ENCODE results near the gene IGDCC3. TPM values are rescaled to one million over a fixed set of nuclear protein-coding genes. Genes with fewer than 3 reads are reported as not detected.

IGDCC3 gene
- total and polyA plus RNA-seq, 2 of the 8 experiments (the other 6 are each of a cell fraction or from before 2014, with no cell fraction given) = 26.8 to 45.7 TPM

GRCh38 chr15:65386376-65386775 is 8.6 kb upstream of the IGDCC3 start:
- Histone ChIP-seq H3K4ac (replicated peaks; ENCODE audit: insufficient read length, low read depth, low read length) (no peak overlapping the region), H3K23me2 (ENCODE audit: low read depth, low read length) (peaks cover 3% of the 10 kb centered on the region; the same call in 1 of the 2 replicates), H2AFZ (ENCODE audit: low read length) (no peak overlapping the region), H3K9ac (replicated peaks in 1 of 4; ENCODE audit: extremely low read depth in 1 of 4, low read depth in 3 of 4, low read length in 3 of 4) (no peak overlapping the region), H3K27me3 (replicated peaks in 1 of 4; ENCODE audit: control insufficient read depth in 3 of 4, extremely low read depth in 1 of 4, insufficient read depth in 3 of 4, low read length in 3 of 4) (no peaks in the 10 kb centered on the region; a peak in 2 of 7 replicates), H2BK120ac (replicated peaks; ENCODE audit: low read depth, low read length) (no peak overlapping the region), H3K4me2 (ENCODE audit: insufficient read depth in 1 of 2, low read depth in 2 of 2, low read length in 2 of 2) (no peak overlapping the region), H4K91ac (replicated peaks; ENCODE audit: insufficient read length, low read length) (no peak overlapping the region), H4K8ac (ENCODE audit: extremely low read depth, insufficient read depth, low read length) (no peak overlapping the region), H3K18ac (ENCODE audit: extremely low read depth, low read length) (no peak overlapping the region), H3K79me2 (ENCODE audit: control insufficient read depth in 1 of 2, insufficient read depth in 2 of 2, low read length in 2 of 2) (no peaks in the 10 kb centered on the region), H3K36me3 (ENCODE audit: control insufficient read depth in 2 of 4, insufficient read depth in 4 of 4, low read length in 3 of 4) (peaks cover 0 to 4% (median 0%) of the 10 kb centered on the region in 4 experiments; a peak in 2 of 8 replicates), H3K27ac (ENCODE audit: low read depth, low read length) (no peak overlapping the region), H3K14ac (ENCODE audit: insufficient read length) (no peak overlapping the region), H3K56ac (replicated peaks; ENCODE audit: insufficient read length, low read depth, low read length) (no peak overlapping the region), H3K9me3 (ENCODE audit: insufficient read depth in 2 of 2, low read depth in 1 of 2, low read length in 1 of 2) (no peaks in the 10 kb centered on the region), H4K5ac (ENCODE audit: insufficient read length, low read depth, low read length) (no peak overlapping the region), H3K23ac (ENCODE audit: insufficient read length) (no peak overlapping the region), H2BK20ac (ENCODE audit: low read length) (no peak overlapping the region), H2BK15ac (ENCODE audit: low read length) (0 out of 2 replicates have a peak overlapping the region, but pooled peaks have one; percentile 72), H2AK5ac (ENCODE audit: low read depth, low read length) (no peak overlapping the region), H3K4me1 (replicated peaks in 1 of 4; ENCODE audit: control insufficient read depth in 3 of 4, insufficient read depth in 4 of 4, low read length in 3 of 4) (peaks cover 0 to 14% (median 6%) of the 10 kb centered on the region in 4 experiments; a peak in 6 of 7 replicates), H3K4me3 (ENCODE audit: extremely low read depth in 1 of 4, insufficient read depth in 2 of 4, low read depth in 3 of 4, low read length in 4 of 4) (no peak overlapping the region), H2BK12ac (ENCODE audit: low read depth, low read length) (no peak overlapping the region), H3K79me1 (ENCODE audit: low read depth, low read length) (no peaks in the 10 kb centered on the region), H2BK5ac (ENCODE audit: low read depth, low read length) (no peak overlapping the region), H4K20me1 (replicated peaks in 1 of 2; ENCODE audit: control insufficient read depth in 1 of 2, insufficient read depth in 2 of 2, low read length in 2 of 2) (no peaks in the 10 kb centered on the region)
- FAIRE-seq (no peak), DNase-seq (ENCODE audit: low read depth in 1 of 2, low spot score in 2 of 2) (no peak)
- ChIA-PET POLR2A (ENCODE audit: partially characterized antibody) (interaction anchor here (0.8 to 6.7 kb wide), 8 partner anchors 8 to 81 kb away, joined by 3 to 35 read pairs (median 8); partner anchors contain the start of gene RNU5B-1), CTCF (ENCODE audit: partially characterized antibody) (interaction anchor here (0.6 to 18.3 kb wide), 21 partner anchors 8 to 312 kb away, joined by 3 to 547 read pairs (median 7); partner anchors contain the start of genes IGDCC4 and RNU5B-1)
- TF ChIP-seq POLR2AphosphoS5 (IDR thresholded peaks at IDR 0.05; ENCODE audit: low read depth, low read length) (no peak), SIN3A (conservative IDR thresholded peaks at IDR 0.05 in 1 of 2, IDR thresholded peaks at IDR 0.05 in 1 of 2; ENCODE audit: low read depth in 1 of 2, low read length in 2 of 2) (no peak), CTBP2 (IDR thresholded peaks at IDR 0.05; ENCODE audit: borderline replicate concordance, insufficient read depth, insufficient read length, low read length) (no peak), SP4 (IDR thresholded peaks at IDR 0.05; ENCODE audit: low read length) (no peak), SAP30 (IDR thresholded peaks at IDR 0.05; ENCODE audit: insufficient read depth, insufficient replicate concordance, low read length) (no peak), POLR2A (IDR thresholded peaks at IDR 0.05; ENCODE audit: control extremely low read depth in 1 of 2, low read depth in 2 of 2, low read length in 2 of 2) (no peak)
- WGBS, 2 experiments (ENCODE audit: extremely low coverage in 1 of 2, insufficient coverage in 1 of 2, insufficient read length in 1 of 2, insufficient replicate concordance in 2 of 2, low coverage in 1 of 2, low lambda C conversion rate in 2 of 2, missing lambda C conversion rate in 1 of 2) = 85% methylated on average over 6 of the region's 6 CpGs; no CpG with 5 or more reads in 1 of the 2 experiments

All from H1 (cell line).